Measurements from ENCODE around the gene HTR3D. TPM values are rescaled to one million over a fixed set of nuclear protein-coding genes. Genes with fewer than 3 reads are reported as not detected.

The HTR3D gene
- polyA plus RNA-seq, 1 donor (not counting 4 experiments of a cell fraction or from before 2014, with no cell fraction given), result not detected

GRCh38 chr3:184017672-184018423 is 13.7 kb upstream of the HTR3D start, which contains the start of gene ABCC5:
Gene ABCC5 (minus strand): TSS chr3:184017884. CDS start chr3:184014392, 3,492 bp downstream.
- dilution Hi-C loops (cut with MboI; ENCODE audit: extremely low pct_ligation_motif_present, low sequenced_read_pairs), result no loop called here

GRCh38 chr3:184018424-184018973 is 13.0 kb upstream of the HTR3D start:
- Histone ChIP-seq H4K20me1 (ENCODE audit: control insufficient read depth, extremely low read depth, insufficient read depth, low read length) (no peaks in the 10 kb centered on the region), H2AFZ (ENCODE audit: control insufficient read depth, low read length) (peak overlapping the region; percentile 100), H3K27ac (ENCODE audit: control insufficient read depth, insufficient read depth, low read length) (peak overlapping the region; percentile 60), H3K27me3 (ENCODE audit: control insufficient read depth, extremely low read depth, insufficient read depth, low read length) (no peaks in the 10 kb centered on the region), H3K4me3 (ENCODE audit: control insufficient read depth in 2 of 3, extremely low read depth in 1 of 3, insufficient read depth in 2 of 3, low read depth in 1 of 3, low read length in 3 of 3) (peak overlapping the region; percentile 89 to 98 (median 95)), H3K36me3 (ENCODE audit: control insufficient read depth in 2 of 2, extremely low read depth in 1 of 2, insufficient read depth in 2 of 2, low read length in 2 of 2) (peaks cover 0 to under 1% of the 10 kb centered on the region in 2 experiments), H3K9me3 (ENCODE audit: control insufficient read depth, low read depth, low read length) (no peaks in the 10 kb centered on the region), H3K9ac (ENCODE audit: control insufficient read depth, extremely low read depth, insufficient read depth, low read length) (peak overlapping the region; percentile 75), H3K79me2 (ENCODE audit: control insufficient read depth, insufficient read depth, low read length) (peaks cover 23% of the 10 kb centered on the region), H3K9me1 (ENCODE audit: control insufficient read depth, extremely low read depth, insufficient read depth, low read length) (no peaks in the 10 kb centered on the region), H3K4me1 (ENCODE audit: control insufficient read depth, extremely low read depth, insufficient read depth, low read length) (peaks cover 18% of the 10 kb centered on the region), H3K4me2 (ENCODE audit: control insufficient read depth, extremely low read depth, insufficient read depth, low read depth, low read length) (peak overlapping the region; percentile 98)
- FAIRE-seq (no peak), DNase-seq (ENCODE audit: low read depth, low spot score) (no peak)
- TF ChIP-seq CTCF (optimal IDR thresholded peaks at IDR 0.05 in 1 of 3, IDR thresholded peaks at IDR 0.05 in 1 of 3, conservative IDR thresholded peaks at IDR 0.05 in 1 of 3; ENCODE audit: extremely low read depth in 1 of 3, insufficient read depth in 2 of 3, low read length in 3 of 3) (no peak), EZH2 (IDR thresholded peaks at IDR 0.05; ENCODE audit: low read length) (no peak)
- dilution Hi-C loops (cut with MboI; ENCODE audit: extremely low pct_ligation_motif_present, low sequenced_read_pairs), result no loop called here

More at GRCh38 chr3:184017672-184018423, 13.7 kb upstream of the HTR3D start, which contains the start of gene ABCC5:
- H3K4me2 ChIP-seq (ENCODE audit: control insufficient read depth, extremely low read depth, insufficient read depth, low read depth, low read length), result peak within 1 kb of the TSS; percentile 98
- no peaks in the 10 kb centered on the region for H3K9me1 ChIP-seq (ENCODE audit: control insufficient read depth, extremely low read depth, insufficient read depth, low read length)
- H3K9me3 ChIP-seq (ENCODE audit: control insufficient read depth, low read depth, low read length), result no peaks in the 10 kb centered on the region
- H4K20me1 ChIP-seq (ENCODE audit: control insufficient read depth, extremely low read depth, insufficient read depth, low read length), result no peaks in the 10 kb centered on the region
- H3K79me2 ChIP-seq (ENCODE audit: control insufficient read depth, insufficient read depth, low read length), result peaks cover 23% of the 10 kb centered on the region
- H3K4me1 ChIP-seq (ENCODE audit: control insufficient read depth, extremely low read depth, insufficient read depth, low read length), result peaks cover 18% of the 10 kb centered on the region
- H2AFZ ChIP-seq (ENCODE audit: control insufficient read depth, low read length), result peak within 1 kb of the TSS; percentile 100
- peaks cover 0 to 3% of the 10 kb centered on the region in 2 experiments for H3K36me3 ChIP-seq (ENCODE audit: control insufficient read depth in 2 of 2, extremely low read depth in 1 of 2, insufficient read depth in 2 of 2, low read length in 2 of 2)
- H3K27ac ChIP-seq (ENCODE audit: control insufficient read depth, insufficient read depth, low read length), result peak within 1 kb of the TSS; percentile 60
- TF ChIP-seq EZH2 (IDR thresholded peaks at IDR 0.05; ENCODE audit: low read length) (no peak), CTCF (optimal IDR thresholded peaks at IDR 0.05 in 1 of 3, IDR thresholded peaks at IDR 0.05 in 1 of 3, conservative IDR thresholded peaks at IDR 0.05 in 1 of 3; ENCODE audit: extremely low read depth in 1 of 3, insufficient read depth in 2 of 3, low read length in 3 of 3) (peak in 1 of 3 experiments; percentile 13)
- FAIRE-seq (peak; percentile 48), DNase-seq (ENCODE audit: low read depth, low spot score) (peak; percentile 57)
- peak within 1 kb of the TSS; percentile 75 for H3K9ac ChIP-seq (ENCODE audit: control insufficient read depth, extremely low read depth, insufficient read depth, low read length)
- peak within 1 kb of the TSS; percentile 89 to 98 (median 95) for H3K4me3 ChIP-seq (ENCODE audit: control insufficient read depth in 2 of 3, extremely low read depth in 1 of 3, insufficient read depth in 2 of 3, low read depth in 1 of 3, low read length in 3 of 3)
- H3K27me3 ChIP-seq (ENCODE audit: control insufficient read depth, extremely low read depth, insufficient read depth, low read length), result no peaks in the 10 kb centered on the region

Data from keratinocyte (primary cell).